Hepatocyte (in vitro differentiated cells): Measurements from ENCODE around the gene SLC7A7.
A peak's percentile ranks its signal among the peaks of the same experiment; 100 is the strongest.

Experiments used
- EZH2 ChIP-seq: fragments of 200-600 bp; sonication (generic); IDR thresholded peaks from 2 replicates; pipeline ENCODE4 v1.6.1; 2016; ENCODE audit warnings: antibody characterized with exemption, mild to moderate bottlenecking, borderline replicate concordance
- EZH2phosphoT487 ChIP-seq: fragments of 200-600 bp; sonication (generic); IDR thresholded peaks from one replicate; pipeline ENCODE4 v1.6.1; 2018; ENCODE audit warnings: antibody characterized with exemption, mild to moderate bottlenecking, low read depth, moderate library complexity; ENCODE audit not compliant: unreplicated experiment, severe bottlenecking
- TF ChIP-seq, protein P1 (sequence below): fragments of 200-600 bp; sonication (generic); IDR thresholded peaks from 2 replicates; pipeline ENCODE4 v1.5.1; 2016; ENCODE audit warnings: antibody characterized with exemption, mild to moderate bottlenecking; ENCODE audit not compliant: poor library complexity

- TF ChIP-seq, protein P1, sequence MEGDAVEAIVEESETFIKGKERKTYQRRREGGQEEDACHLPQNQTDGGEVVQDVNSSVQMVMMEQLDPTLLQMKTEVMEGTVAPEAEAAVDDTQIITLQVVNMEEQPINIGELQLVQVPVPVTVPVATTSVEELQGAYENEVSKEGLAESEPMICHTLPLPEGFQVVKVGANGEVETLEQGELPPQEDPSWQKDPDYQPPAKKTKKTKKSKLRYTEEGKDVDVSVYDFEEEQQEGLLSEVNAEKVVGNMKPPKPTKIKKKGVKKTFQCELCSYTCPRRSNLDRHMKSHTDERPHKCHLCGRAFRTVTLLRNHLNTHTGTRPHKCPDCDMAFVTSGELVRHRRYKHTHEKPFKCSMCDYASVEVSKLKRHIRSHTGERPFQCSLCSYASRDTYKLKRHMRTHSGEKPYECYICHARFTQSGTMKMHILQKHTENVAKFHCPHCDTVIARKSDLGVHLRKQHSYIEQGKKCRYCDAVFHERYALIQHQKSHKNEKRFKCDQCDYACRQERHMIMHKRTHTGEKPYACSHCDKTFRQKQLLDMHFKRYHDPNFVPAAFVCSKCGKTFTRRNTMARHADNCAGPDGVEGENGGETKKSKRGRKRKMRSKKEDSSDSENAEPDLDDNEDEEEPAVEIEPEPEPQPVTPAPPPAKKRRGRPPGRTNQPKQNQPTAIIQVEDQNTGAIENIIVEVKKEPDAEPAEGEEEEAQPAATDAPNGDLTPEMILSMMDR: peak; percentile 91
- TF ChIP-seq EZH2 (no peak), EZH2phosphoT487 (no peak)
Observed at GRCh38 chr14:22852940-22853767, 37.9 kb upstream of the SLC7A7 start.
